Fibroblast of lung (primary cell): ENCODE measurements around the gene DNAL4.
"Not testable (repeated sequence)": the region's sequence is repeated elsewhere in the genome, so short reads cannot be mapped to it uniquely, and the experiment has no call there.

ENCODE experiments used
- EZH2 ChIP-seq: IDR thresholded peaks from 2 replicates; pipeline ENCODE4 v1.5.1; 2012; ENCODE audit warnings: low read length, control low read depth, mild to moderate bottlenecking; ENCODE audit errors: missing control alignments
- TF ChIP-seq, protein P1 (sequence below), 2 donors: IDR thresholded peaks in 1 of 2; conservative IDR thresholded peaks in 1 of 2; 1 replicate in 1 of 2; 2 replicates in 1 of 2; pipeline ENCODE4 v1.5.1; 2011 to 2012; ENCODE audit warnings: low read length in 2 of 2, control low read depth in 1 of 2, inconsistent platforms in 1 of 2, low read depth in 1 of 2, mild to moderate bottlenecking in 1 of 2

DNA sequence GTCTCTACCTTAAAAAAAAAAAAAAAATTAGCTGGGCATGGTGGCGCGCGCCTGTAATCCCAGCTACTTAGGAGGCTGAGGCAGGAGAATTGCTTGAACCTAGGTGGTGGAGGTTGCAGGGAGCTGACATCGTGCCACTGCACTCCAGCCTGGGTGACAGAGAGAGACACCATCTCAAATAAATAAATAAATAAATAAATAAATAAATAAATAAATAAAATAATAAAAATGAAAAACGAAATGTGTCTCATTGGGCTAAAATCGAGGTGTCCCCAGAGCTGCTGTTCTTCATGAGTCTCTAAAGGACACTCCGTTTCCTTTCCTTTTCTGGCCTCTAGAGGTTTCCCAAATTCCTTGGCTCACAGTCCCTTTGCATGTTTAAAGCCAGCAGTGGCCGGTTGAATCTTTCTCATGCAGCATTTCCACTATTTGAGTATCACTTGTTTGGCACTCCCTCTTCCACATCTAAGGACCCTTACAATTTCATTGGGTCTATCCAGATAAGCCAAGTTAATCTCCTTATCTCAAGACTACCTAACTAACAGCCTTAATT is 11.2 kb upstream of the DNAL4 start:
- TF ChIP-seq, protein P1, sequence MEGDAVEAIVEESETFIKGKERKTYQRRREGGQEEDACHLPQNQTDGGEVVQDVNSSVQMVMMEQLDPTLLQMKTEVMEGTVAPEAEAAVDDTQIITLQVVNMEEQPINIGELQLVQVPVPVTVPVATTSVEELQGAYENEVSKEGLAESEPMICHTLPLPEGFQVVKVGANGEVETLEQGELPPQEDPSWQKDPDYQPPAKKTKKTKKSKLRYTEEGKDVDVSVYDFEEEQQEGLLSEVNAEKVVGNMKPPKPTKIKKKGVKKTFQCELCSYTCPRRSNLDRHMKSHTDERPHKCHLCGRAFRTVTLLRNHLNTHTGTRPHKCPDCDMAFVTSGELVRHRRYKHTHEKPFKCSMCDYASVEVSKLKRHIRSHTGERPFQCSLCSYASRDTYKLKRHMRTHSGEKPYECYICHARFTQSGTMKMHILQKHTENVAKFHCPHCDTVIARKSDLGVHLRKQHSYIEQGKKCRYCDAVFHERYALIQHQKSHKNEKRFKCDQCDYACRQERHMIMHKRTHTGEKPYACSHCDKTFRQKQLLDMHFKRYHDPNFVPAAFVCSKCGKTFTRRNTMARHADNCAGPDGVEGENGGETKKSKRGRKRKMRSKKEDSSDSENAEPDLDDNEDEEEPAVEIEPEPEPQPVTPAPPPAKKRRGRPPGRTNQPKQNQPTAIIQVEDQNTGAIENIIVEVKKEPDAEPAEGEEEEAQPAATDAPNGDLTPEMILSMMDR (conservative IDR thresholded peaks at IDR 0.05 in 1 of 2, IDR thresholded peaks at IDR 0.05 in 1 of 2; ENCODE audit: low read depth in 1 of 2, low read length in 2 of 2) = not testable (repeated sequence)
- TF ChIP-seq EZH2 = not testable (repeated sequence)
